IPS-18a (cell line): Measurements from ENCODE around the gene EGF.
"Not testable (repeated sequence)": the region's sequence is repeated elsewhere in the genome, so short reads cannot be mapped to it uniquely, and the experiment has no call there.

Source experiments
- H3K27ac ChIP-seq: one replicate; pipeline ENCODE4 v1.5.1; 2013; ENCODE audit warnings: low read length
- H3K27me3 ChIP-seq: one replicate; pipeline ENCODE4 v1.6.1; 2013; ENCODE audit warnings: mild to moderate bottlenecking, low read length; ENCODE audit not compliant: control insufficient read depth, insufficient read depth
- H3K36me3 ChIP-seq: one replicate; pipeline ENCODE4 v1.6.1; 2013; ENCODE audit warnings: low read depth, low read length; ENCODE audit not compliant: control insufficient read depth
- H3K4me1 ChIP-seq: one replicate; pipeline ENCODE4 v1.6.1; 2013; ENCODE audit warnings: low read depth, low read length; ENCODE audit not compliant: control insufficient read depth
- H3K4me3 ChIP-seq: one replicate; pipeline ENCODE4 v1.5.1; 2013; ENCODE audit warnings: low read length
- H3K9ac ChIP-seq: one replicate; pipeline ENCODE4 v1.6.1; 2013; ENCODE audit warnings: mild to moderate bottlenecking, low read length, moderate library complexity
- H3K9me3 ChIP-seq: one replicate; pipeline ENCODE4 v1.6.1; 2013; ENCODE audit warnings: low read depth, low read length; ENCODE audit not compliant: control insufficient read depth

Gene EGF

GRCh38 chr4:110020646-110021443, 108.2 kb downstream of the EGF start:
- Histone ChIP-seq H3K4me1 (peaks cover 15% of the 10 kb centered on the region), H3K4me3 (no peak overlapping the region), H3K27ac (no peak overlapping the region), H3K9me3 (no peaks in the 10 kb centered on the region), H3K36me3 (no peaks in the 10 kb centered on the region), H3K9ac (no peak overlapping the region), H3K27me3 (no peaks in the 10 kb centered on the region)

DNA sequence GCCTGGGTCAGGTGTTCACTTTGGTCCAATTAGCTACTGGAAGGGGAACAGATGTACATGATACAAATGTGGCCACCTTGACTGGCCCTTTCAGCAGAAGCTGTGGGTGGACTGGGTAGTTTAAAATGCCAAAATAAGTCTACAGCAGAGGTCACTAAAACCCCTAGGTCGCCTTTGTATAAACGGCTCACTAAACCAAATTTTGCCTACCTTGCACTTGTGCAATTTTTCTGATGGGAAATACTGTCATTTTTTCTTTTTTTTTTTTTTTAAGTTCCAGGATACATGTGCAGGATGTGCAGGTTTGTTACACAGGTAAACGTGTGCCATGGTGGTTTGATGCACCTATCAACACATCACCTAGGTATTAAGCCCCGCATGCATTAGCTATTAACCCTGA, 109.8 kb downstream of the EGF start:
- no peak overlapping the region for H3K27ac ChIP-seq
- no peaks in the 10 kb centered on the region for H3K36me3 ChIP-seq
- no peak overlapping the region for H3K4me3 ChIP-seq
- H3K9ac ChIP-seq, result no peak overlapping the region
- H3K4me1 ChIP-seq, result peaks cover 15% of the 10 kb centered on the region
- H3K9me3 ChIP-seq, result no peaks in the 10 kb centered on the region
- H3K27me3 ChIP-seq, result no peaks in the 10 kb centered on the region

- Histone ChIP-seq H3K9me3 (no peaks in the 10 kb centered on the region), H3K27me3 (no peaks in the 10 kb centered on the region), H3K4me1 (peaks cover 18% of the 10 kb centered on the region)
Measured at GRCh38 chr4:110025056-110025455, 112.4 kb downstream of the EGF start.

GRCh38 chr4:110025718-110026117, 113.0 kb downstream of the EGF start:
- no peak overlapping the region for H3K4me3 ChIP-seq

More at GRCh38 chr4:110025056-110025455, 112.4 kb downstream of the EGF start:
- Histone ChIP-seq H3K4me3 (no peak overlapping the region), H3K36me3 (no peaks in the 10 kb centered on the region), H3K27ac (no peak overlapping the region), H3K9ac (no peak overlapping the region)

DNA sequence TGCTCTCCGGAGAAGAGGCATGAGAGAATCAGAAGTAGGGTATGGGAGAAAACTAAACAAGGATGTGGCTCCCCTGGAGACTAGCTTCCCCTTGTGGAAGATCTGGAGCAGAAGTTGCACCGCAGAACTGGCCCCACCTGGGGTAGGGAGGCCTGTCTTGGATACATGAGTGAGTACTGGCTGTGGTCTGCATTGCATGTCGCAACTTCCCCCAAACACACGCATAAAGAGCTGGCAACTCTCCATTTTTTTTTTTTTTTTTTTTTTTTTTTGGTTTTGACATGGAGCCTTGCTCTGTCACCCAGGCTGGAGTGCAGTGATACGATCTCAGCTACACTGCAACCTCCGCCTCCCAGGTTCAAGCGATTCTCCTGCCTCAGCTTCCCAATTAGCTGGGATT, 119.9 kb downstream of the EGF start:
- no peak overlapping the region for H3K9ac ChIP-seq
- H3K9me3 ChIP-seq, result no peaks in the 10 kb centered on the region
- no peak overlapping the region for H3K27ac ChIP-seq
- no peaks in the 10 kb centered on the region for H3K36me3 ChIP-seq
- H3K4me1 ChIP-seq, result peaks cover 7% of the 10 kb centered on the region
- no peak overlapping the region for H3K4me3 ChIP-seq
- no peaks in the 10 kb centered on the region for H3K27me3 ChIP-seq

More at GRCh38 chr4:110025718-110026117, 113.0 kb downstream of the EGF start:
- H3K9me3 ChIP-seq, result no peaks in the 10 kb centered on the region
- H3K27me3 ChIP-seq, result no peaks in the 10 kb centered on the region
- H3K4me1 ChIP-seq, result peaks cover 12% of the 10 kb centered on the region
- H3K27ac ChIP-seq, result no peak overlapping the region
- H3K9ac ChIP-seq, result no peak overlapping the region
- H3K36me3 ChIP-seq, result no peaks in the 10 kb centered on the region

DNA sequence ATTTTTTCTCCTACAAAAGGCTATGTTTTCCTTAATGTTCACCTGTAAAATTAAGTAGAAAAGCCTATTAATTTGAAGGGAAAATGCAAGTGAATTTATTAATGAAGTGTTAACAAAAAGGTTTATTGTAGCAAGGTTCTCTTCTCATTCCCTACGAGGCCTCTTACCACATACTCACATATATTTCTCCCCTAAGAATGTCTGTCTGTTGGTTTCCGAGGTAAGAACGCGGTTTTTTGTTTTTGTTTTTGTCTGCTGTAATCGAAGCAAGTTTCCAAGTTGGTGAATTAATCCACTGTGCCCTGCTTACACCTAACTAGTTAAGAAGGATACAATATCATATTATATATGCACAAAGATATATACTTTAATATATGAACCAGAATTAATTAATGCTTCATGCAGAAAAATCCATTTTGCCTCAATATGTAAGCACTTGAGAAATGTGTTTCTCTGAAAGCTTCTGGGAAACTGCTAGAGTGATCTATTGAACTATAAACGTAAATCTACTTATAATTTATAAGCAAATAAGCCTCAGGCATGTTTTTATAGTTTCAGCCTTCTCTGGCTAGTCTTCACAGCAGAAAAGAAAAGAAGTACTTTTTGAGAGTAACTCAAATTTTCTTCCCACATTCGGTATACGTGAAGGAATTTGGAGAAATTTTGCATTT, 120.8 kb downstream of the EGF start:
- H3K9me3 ChIP-seq, result no peaks in the 10 kb centered on the region
- peaks cover 7% of the 10 kb centered on the region for H3K4me1 ChIP-seq
- H3K4me3 ChIP-seq, result no peak overlapping the region
- no peak overlapping the region for H3K9ac ChIP-seq
- H3K27me3 ChIP-seq, result no peaks in the 10 kb centered on the region
- no peaks in the 10 kb centered on the region for H3K36me3 ChIP-seq
- H3K27ac ChIP-seq, result no peak overlapping the region

DNA sequence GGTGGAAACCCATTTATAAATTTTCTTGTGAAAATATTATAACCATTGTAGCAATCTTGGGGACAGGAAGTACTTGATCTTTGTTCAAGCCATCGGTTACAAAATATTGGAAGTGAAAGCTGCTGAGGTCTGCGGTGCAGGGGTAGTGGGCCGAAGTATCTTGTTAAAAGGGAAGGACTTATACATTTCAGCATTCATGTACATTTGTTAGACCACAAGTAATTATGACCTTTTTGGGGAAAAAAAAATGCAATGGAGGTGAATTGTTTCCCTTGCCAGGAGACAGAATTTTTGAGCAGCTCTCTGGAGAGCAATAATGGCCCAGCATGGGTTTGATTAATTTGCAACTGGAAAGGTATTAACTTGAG, 121.3 kb downstream of the EGF start:
- H3K9ac ChIP-seq, result no peak overlapping the region

GRCh38 chr4:110039164-110039563, 126.5 kb downstream of the EGF start:
- H3K4me3 ChIP-seq, H3K4me1 ChIP-seq, H3K27me3 ChIP-seq, H3K9ac ChIP-seq, H3K27ac ChIP-seq, H3K36me3 ChIP-seq, H3K9me3 ChIP-seq: not testable (repeated sequence)

More for the DNA sequence above, 121.3 kb downstream of the EGF start:
- no peaks in the 10 kb centered on the region for H3K36me3 ChIP-seq
- no peak overlapping the region for H3K27ac ChIP-seq
- H3K27me3 ChIP-seq, result no peaks in the 10 kb centered on the region
- H3K9me3 ChIP-seq, result no peaks in the 10 kb centered on the region
- peaks cover 7% of the 10 kb centered on the region for H3K4me1 ChIP-seq
- no peak overlapping the region for H3K4me3 ChIP-seq

DNA sequence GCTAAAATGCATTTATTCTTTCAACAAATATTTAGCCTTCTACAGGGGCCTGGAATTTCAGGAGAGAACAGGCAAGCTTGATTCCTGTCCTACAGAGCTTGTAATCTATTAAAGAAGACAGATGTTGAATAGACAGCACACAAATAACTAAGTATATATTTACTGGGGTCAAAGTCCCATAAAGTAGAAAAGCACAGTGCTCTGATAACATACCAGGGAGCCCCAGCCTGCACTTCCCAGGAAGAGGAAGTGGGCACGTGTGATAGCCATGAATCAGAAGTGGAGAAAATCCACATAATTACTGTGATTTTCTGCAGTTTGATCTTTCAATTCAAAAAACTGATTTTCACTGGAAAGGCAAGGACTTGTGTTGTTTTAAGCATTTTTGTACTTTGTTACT, 129.1 kb downstream of the EGF start:
- H3K9me3 ChIP-seq, result no peaks in the 10 kb centered on the region
- peaks cover 6% of the 10 kb centered on the region for H3K4me1 ChIP-seq
- H3K27ac ChIP-seq, result no peak overlapping the region
- no peak overlapping the region for H3K9ac ChIP-seq
- no peaks in the 10 kb centered on the region for H3K27me3 ChIP-seq
- H3K4me3 ChIP-seq, result no peak overlapping the region
- H3K36me3 ChIP-seq, result no peaks in the 10 kb centered on the region

GRCh38 chr4:110042545-110043517, 130.1 kb downstream of the EGF start:
- no peaks in the 10 kb centered on the region for H3K36me3 ChIP-seq
- no peaks in the 10 kb centered on the region for H3K27me3 ChIP-seq
- no peak overlapping the region for H3K27ac ChIP-seq
- H3K4me1 ChIP-seq, result peaks cover 6% of the 10 kb centered on the region
- H3K9me3 ChIP-seq, result no peaks in the 10 kb centered on the region
- H3K4me3 ChIP-seq, result no peak overlapping the region
- H3K9ac ChIP-seq, result no peak overlapping the region

DNA sequence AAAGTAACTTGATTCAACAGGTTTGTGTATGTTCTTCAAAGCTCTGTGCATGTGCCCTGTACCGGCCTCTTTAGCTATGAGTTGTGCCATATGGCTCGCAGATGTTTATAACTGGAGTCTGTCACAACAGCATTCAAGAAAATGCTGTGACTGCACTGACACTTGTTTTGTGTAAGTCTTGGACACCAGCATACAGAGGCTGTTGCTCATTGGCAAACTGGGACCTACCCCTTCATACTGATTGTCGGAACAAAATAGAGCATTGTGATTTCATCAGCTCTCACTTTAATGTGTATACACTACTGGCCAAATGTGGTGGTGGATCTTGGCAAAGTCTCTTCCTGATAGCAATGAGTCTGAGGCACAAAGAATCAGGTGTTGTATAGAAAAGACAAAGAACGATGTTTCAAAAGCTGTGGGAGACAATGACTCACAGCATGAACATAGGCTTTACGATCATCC, 133.9 kb downstream of the EGF start:
- H3K27me3 ChIP-seq, result no peaks in the 10 kb centered on the region
- peaks cover 6% of the 10 kb centered on the region for H3K4me1 ChIP-seq
- H3K9me3 ChIP-seq, result no peaks in the 10 kb centered on the region
- no peak overlapping the region for H3K27ac ChIP-seq
- H3K4me3 ChIP-seq, result no peak overlapping the region
- H3K36me3 ChIP-seq, result peaks cover 15% of the 10 kb centered on the region
- H3K9ac ChIP-seq, result no peak overlapping the region
